ENCODE results near the gene CCL11. TPM values are rescaled to one million over a fixed set of nuclear protein-coding genes. Genes with fewer than 3 reads are reported as not detected.

Gene CCL11
- polyA plus RNA-seq, 1 donor from 2014 or later, result not detected

DNA sequence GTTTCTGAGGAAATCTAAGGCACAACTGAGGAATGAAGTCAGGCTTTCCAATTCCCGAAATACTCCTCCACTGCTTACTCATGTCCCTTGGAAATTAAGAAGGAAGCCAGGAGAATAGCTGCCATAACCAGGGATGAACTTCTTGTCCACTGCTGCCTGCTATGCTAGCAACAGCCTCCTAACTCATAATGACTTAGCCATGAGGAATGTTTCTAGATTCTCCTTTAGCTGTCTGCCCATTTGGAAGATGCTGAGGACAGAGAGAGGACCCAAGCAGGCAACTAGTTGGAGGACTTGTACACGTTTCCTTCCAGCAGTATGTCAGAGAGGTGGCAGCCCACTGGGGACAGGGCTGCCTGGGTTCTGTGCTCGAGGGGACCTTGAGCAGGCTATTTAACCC, 31.4 kb upstream of the CCL11 start:
- Histone ChIP-seq H3K27ac (ENCODE audit: low read length) (no peak overlapping the region), H3K27me3 (ENCODE audit: insufficient read depth, low read depth, low read length) (no peaks in the 10 kb centered on the region), H3K9me2 (ENCODE audit: insufficient read depth, low read length) (no peaks in the 10 kb centered on the region), H4K20me1 (ENCODE audit: insufficient read depth) (no peaks in the 10 kb centered on the region), H3K4me3 (ENCODE audit: low read length) (peak overlapping the region; percentile 55), H3K79me2 (replicated peaks; ENCODE audit: insufficient read depth, low read length) (no peaks in the 10 kb centered on the region), H3K9ac (ENCODE audit: low read length) (peak overlapping the region; percentile 39), H3F3A (ENCODE audit: insufficient read depth, low read length, poor library complexity, severe bottlenecking) (peaks cover 3% of the 10 kb centered on the region), H3K4me2 (ENCODE audit: low read length) (no peak overlapping the region), H3K36me3 (ENCODE audit: insufficient read depth, low read length) (no peaks in the 10 kb centered on the region), H2AFZ (ENCODE audit: low read depth, low read length) (no peak overlapping the region), H3K9me3 (ENCODE audit: low read length) (no peaks in the 10 kb centered on the region)
- TF ChIP-seq EP300 (conservative IDR thresholded peaks at IDR 0.05; ENCODE audit: poor library complexity, severe bottlenecking) (no peak), TAF1 (IDR thresholded peaks at IDR 0.05; ENCODE audit: low read depth) (no peak), MXI1 (conservative IDR thresholded peaks at IDR 0.05; ENCODE audit: poor library complexity, severe bottlenecking) (no peak), SMC3 (conservative IDR thresholded peaks at IDR 0.05; ENCODE audit: poor library complexity) (no peak), EZH2 (IDR thresholded peaks at IDR 0.05; ENCODE audit: borderline replicate concordance, insufficient read depth, low read length, poor library complexity, severe bottlenecking) (no peak), POLR2AphosphoS5 (IDR thresholded peaks at IDR 0.05) (no peak), RAD21 (conservative IDR thresholded peaks at IDR 0.05) (no peak)
- TF ChIP-seq, protein P1, sequence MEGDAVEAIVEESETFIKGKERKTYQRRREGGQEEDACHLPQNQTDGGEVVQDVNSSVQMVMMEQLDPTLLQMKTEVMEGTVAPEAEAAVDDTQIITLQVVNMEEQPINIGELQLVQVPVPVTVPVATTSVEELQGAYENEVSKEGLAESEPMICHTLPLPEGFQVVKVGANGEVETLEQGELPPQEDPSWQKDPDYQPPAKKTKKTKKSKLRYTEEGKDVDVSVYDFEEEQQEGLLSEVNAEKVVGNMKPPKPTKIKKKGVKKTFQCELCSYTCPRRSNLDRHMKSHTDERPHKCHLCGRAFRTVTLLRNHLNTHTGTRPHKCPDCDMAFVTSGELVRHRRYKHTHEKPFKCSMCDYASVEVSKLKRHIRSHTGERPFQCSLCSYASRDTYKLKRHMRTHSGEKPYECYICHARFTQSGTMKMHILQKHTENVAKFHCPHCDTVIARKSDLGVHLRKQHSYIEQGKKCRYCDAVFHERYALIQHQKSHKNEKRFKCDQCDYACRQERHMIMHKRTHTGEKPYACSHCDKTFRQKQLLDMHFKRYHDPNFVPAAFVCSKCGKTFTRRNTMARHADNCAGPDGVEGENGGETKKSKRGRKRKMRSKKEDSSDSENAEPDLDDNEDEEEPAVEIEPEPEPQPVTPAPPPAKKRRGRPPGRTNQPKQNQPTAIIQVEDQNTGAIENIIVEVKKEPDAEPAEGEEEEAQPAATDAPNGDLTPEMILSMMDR (IDR thresholded peaks at IDR 0.05; ENCODE audit: poor library complexity, severe bottlenecking), result no peak
- TF ChIP-seq, protein P2, sequence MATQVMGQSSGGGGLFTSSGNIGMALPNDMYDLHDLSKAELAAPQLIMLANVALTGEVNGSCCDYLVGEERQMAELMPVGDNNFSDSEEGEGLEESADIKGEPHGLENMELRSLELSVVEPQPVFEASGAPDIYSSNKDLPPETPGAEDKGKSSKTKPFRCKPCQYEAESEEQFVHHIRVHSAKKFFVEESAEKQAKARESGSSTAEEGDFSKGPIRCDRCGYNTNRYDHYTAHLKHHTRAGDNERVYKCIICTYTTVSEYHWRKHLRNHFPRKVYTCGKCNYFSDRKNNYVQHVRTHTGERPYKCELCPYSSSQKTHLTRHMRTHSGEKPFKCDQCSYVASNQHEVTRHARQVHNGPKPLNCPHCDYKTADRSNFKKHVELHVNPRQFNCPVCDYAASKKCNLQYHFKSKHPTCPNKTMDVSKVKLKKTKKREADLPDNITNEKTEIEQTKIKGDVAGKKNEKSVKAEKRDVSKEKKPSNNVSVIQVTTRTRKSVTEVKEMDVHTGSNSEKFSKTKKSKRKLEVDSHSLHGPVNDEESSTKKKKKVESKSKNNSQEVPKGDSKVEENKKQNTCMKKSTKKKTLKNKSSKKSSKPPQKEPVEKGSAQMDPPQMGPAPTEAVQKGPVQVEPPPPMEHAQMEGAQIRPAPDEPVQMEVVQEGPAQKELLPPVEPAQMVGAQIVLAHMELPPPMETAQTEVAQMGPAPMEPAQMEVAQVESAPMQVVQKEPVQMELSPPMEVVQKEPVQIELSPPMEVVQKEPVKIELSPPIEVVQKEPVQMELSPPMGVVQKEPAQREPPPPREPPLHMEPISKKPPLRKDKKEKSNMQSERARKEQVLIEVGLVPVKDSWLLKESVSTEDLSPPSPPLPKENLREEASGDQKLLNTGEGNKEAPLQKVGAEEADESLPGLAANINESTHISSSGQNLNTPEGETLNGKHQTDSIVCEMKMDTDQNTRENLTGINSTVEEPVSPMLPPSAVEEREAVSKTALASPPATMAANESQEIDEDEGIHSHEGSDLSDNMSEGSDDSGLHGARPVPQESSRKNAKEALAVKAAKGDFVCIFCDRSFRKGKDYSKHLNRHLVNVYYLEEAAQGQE (IDR thresholded peaks at IDR 0.05; ENCODE audit: borderline replicate concordance), result no peak

DNA sequence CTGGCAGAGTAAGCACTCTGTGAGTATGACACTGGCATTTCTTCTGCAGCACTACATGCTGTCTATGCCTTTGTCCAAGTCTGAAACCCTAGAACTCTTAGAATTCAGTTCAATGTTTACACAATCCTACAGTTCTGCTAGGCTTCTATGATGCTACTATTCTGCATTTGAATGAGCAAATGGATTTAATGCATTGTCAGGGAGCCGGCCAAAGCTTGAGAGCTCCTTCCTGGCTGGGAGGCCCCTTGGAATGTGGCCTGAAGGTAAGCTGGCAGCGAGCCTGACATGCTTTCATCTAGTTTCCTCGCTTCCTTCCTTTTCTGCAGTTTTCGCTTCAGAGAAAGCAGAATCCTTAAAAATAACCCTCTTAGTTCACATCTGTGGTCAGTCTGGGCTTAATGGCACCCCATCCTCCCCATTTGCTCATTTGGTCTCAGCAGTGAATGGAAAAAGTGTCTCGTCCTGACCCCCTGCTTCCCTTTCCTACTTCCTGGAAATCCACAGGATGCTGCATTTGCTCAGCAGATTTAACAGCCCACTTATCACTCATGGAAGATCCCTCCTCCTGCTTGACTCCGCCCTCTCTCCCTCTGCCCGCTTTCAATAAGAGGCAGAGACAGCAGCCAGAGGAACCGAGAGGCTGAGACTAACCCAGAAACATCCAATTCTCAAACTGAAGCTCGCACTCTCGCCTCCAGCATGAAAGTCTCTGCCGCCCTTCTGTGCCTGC, 30.7 kb upstream of the CCL11 start, which contains the start of gene CCL2:
Gene CCL2, plus strand, starts transcription at position 635 of the 730 bp plus-strand sequence. Its CDS starts 65 bp downstream, at position 700.
- Histone ChIP-seq H3F3A (ENCODE audit: insufficient read depth, low read length, poor library complexity, severe bottlenecking) (peaks cover 3% of the 10 kb centered on the region), H3K9me2 (ENCODE audit: insufficient read depth, low read length) (no peaks in the 10 kb centered on the region), H3K27me3 (ENCODE audit: insufficient read depth, low read depth, low read length) (no peaks in the 10 kb centered on the region), H3K4me2 (ENCODE audit: low read length) (peak within 1 kb of the TSS; percentile 0), H4K20me1 (ENCODE audit: insufficient read depth) (no peaks in the 10 kb centered on the region), H3K36me3 (ENCODE audit: insufficient read depth, low read length) (no peaks in the 10 kb centered on the region), H3K79me2 (replicated peaks; ENCODE audit: insufficient read depth, low read length) (no peaks in the 10 kb centered on the region), H3K4me3 (ENCODE audit: low read length) (peak within 1 kb of the TSS; percentile 55), H2AFZ (ENCODE audit: low read depth, low read length) (peak within 1 kb of the TSS; percentile 17), H3K9ac (ENCODE audit: low read length) (peak within 1 kb of the TSS; percentile 39), H3K9me3 (ENCODE audit: low read length) (no peaks in the 10 kb centered on the region), H3K27ac (ENCODE audit: low read length) (peak within 1 kb of the TSS; percentile 26)
- TF ChIP-seq POLR2AphosphoS5 (IDR thresholded peaks at IDR 0.05) (peak; percentile 10), MXI1 (conservative IDR thresholded peaks at IDR 0.05; ENCODE audit: poor library complexity, severe bottlenecking) (peak; percentile 16)
- TF ChIP-seq, protein P1 (IDR thresholded peaks at IDR 0.05; ENCODE audit: poor library complexity, severe bottlenecking), result no peak
- TF ChIP-seq, protein P2 (IDR thresholded peaks at IDR 0.05; ENCODE audit: borderline replicate concordance), result peak; percentile 71

All from neural cell (in vitro differentiated cells).